DMS 273 treated with DMSO at 0.1 percent for 48 hours (cell line): ENCODE results near the gene CAPZB.

Experiments used
- DNase-seq: peaks from one replicate; lab custom pipeline; 2025; lab: John Stamatoyannopoulos, UW

CAPZB gene

GRCh38 chr1:19468397-19468956 is 16.9 kb downstream of the CAPZB start:
- DNase-seq, result no peak

- no peak for DNase-seq
These were observed 17.8 kb downstream of the CAPZB start for GRCh38 chr1:19467199-19468187.

- DNase-seq, result no peak
These were observed 19.2 kb downstream of the CAPZB start for GRCh38 chr1:19466112-19466561.

- DNase-seq, result no peak
These were observed 19.7 kb downstream of the CAPZB start for GRCh38 chr1:19465650-19466049.

- DNase-seq, result no peak
These were observed 20.2 kb downstream of the CAPZB start for GRCh38 chr1:19465123-19465522.

GRCh38 chr1:19464696-19465095 is 20.6 kb downstream of the CAPZB start:
- no peak for DNase-seq

- no peak for DNase-seq
These were observed 21.9 kb downstream of the CAPZB start for GRCh38 chr1:19463504-19463803.

- no peak for DNase-seq
These were observed 22.4 kb downstream of the CAPZB start for GRCh38 chr1:19462781-19463503.

GRCh38 chr1:19461220-19461554 is 24.2 kb downstream of the CAPZB start:
- DNase-seq, result no peak

- DNase-seq, result no peak
These were observed 24.7 kb downstream of the CAPZB start for GRCh38 chr1:19460535-19461219.

- DNase-seq, result no peak
These were observed 26.4 kb downstream of the CAPZB start for GRCh38 chr1:19458815-19459417.

- no peak for DNase-seq
These were observed 27.7 kb downstream of the CAPZB start for GRCh38 chr1:19457607-19458006.

- no peak for DNase-seq
These were observed 28.3 kb downstream of the CAPZB start for GRCh38 chr1:19456968-19457441.

GRCh38 chr1:19455353-19455752 is 30.0 kb downstream of the CAPZB start:
- DNase-seq, result no peak

GRCh38 chr1:19454265-19455146 is 30.8 kb downstream of the CAPZB start:
- no peak for DNase-seq

- no peak for DNase-seq
These were observed 31.6 kb downstream of the CAPZB start for GRCh38 chr1:19453741-19454201.

- DNase-seq, result no peak
These were observed 33.1 kb downstream of the CAPZB start for GRCh38 chr1:19452221-19452663.

GRCh38 chr1:19450811-19451515 is 34.4 kb downstream of the CAPZB start:
- peak; percentile 79 for DNase-seq

- no peak for DNase-seq
These were observed 35.7 kb downstream of the CAPZB start for GRCh38 chr1:19449454-19450228.
